Measurements from ENCODE around the gene PPM1M.

Gene PPM1M

DNA sequence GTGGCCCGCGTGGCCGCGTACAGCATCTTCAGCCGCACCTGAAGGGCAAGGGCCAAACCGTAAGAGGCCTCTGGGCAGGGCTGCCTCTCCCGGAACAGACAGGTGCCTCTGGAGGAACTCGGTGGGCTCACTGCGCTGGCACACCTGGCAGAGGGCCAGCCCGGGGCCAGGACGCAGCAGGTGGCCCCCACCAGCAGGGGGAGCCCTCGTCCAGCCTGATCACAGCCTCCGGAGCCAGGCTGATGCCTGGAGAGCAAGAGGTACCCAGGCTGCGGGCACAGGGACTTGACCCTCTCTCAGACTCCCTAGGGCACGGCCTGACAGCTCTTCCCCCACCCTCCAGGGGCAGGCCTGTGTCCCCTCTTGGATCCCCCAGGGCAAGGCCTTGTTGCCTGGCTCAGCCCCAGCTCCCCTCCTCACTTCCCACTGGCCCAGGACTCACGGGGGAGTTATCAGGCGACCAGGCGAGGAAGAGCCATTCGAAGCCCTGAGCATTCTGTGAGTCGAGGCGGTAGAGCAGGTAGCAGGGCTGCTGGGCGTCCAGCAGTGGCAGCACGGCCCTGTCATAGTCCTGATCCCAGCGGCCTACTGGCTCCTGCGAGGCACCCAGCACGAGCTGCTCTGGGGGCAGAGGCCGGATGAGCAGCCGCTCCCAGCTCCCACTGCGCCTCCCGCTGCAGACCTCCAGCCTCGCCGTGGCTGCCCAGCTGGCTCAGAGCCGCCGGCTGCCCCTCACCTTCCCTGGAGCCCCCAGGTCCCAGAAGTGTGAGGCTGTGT lies 13.9 kb upstream of the PPM1M start:
- peak; percentile 52 for DNase-seq

DNA sequence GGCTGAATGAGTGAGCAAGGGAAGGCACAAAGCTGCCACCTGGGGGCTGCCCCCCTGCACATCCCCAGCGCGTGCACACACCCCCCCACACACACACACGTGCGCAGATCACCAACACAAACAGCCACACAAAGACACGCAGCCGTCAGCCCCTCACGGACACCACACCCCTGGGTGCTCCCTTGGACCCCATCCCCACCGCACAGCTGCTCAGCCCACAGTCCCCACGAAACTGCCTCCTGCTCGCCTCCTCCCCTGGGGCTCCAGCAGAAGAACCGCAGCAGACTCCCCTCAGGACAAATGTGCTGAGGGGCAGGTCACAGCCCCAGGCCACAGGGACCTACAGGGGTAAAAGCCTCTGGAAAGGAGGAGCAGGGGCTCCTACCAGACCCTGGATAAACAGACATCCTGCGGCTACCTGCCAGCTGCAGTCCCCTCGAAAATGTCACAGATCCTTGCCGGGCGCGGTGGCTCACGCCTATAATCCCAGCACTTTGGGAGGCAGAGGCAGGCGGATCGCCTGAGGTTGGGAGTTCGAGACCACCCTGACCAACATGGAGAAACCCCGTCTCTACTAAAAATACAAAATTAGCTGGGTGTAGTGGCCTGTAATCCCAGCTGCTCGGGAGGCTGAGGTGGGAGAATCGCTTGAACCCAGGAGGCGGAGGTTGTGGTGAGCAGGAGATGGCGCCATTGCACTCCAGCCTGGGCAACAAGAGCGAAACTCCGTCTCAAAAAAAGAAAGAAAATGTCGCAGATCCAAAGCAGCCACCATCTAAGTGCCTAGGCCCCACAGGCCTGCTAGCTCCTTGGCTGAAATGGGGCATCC lies 13.1 kb upstream of the PPM1M start:
- DNase-seq: peak; percentile 1

DNA sequence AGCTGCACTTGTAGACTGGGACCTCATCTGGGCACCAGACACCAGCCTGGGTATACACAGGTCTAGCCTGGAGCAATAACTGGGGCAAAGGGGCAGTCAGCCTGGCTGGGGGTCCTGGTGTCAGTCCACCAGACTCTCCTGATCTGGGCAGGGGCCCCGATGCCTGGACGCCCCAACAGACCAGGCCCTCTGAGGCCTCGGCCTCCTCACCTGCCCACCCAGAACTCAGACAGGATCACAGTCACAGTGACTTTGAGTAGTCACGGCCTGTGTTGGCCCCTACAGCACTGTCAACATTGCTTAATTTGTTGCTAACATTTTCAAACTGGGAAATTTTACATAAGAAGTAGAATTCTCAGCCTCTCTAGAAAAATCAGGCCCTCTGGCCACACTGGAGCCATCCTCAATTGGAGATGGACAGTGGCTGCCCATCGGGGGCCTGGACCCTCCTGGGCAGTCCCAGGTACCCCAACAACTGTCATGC lies 12.4 kb upstream of the PPM1M start:
- DNase-seq: no peak

DNA sequence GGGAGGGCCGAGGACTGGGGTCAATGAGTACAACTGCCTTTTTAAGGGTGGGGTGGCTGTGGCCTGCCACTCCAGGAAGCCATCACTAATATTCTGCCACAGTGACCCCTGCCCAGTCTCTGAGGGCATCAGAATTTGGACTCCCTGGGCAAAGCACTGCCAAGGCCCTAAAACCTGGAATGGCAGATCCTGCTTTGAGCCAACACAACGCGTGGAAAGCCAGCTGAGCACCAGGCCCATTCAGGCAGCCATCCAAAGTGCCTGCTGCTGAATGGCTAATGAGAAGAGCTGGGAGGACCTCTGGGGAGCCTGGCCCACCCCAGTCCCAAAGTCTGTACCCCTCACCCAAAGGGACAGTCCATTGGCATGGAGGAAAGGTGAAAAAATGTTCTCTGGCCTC lies 11.6 kb upstream of the PPM1M start:
- DNase-seq: no peak

DNA sequence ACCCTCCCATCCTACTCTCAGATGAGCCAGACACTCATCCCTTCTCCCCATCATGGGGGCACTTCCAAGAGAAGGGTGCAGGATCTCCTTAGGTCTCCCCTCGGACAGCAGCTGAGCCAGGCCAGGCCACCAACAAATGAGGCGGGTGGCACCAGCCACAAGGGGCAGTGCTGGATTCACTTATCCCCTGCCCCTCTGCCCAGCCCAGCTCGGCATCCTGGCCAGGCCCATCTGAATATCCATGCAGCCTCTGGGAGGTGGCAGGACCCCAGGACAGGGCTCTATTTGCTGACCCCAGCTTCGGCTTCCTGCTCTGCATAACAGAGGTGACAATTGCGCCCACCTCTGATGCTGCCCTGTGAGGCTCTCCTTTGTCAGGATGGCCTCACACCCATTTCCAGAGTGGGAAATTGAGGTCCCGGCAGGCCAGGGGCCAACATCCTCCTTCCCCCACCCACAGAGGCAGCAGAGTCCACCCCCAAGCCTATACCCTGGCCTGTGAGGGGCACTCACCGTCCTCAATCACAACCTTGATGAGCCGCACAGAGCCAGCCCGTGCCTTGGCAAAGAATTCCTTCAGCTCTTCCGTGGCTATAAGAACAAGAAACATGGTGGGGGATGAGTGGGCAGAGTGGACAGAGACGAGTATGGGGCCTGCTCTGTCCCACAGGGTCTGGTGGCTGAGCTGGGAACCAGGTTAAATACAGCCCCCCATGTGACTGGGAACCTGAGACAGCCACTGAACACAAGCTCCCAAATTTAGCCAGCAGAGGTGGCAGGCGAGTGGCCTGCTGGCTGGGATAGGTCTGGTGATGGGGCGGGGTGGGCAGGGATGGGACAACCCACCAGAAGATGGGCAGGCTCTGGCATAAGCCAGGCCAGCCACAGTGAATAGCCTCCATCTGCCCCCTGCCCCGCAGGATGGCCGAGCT lies 10.8 kb upstream of the PPM1M start:
- DNase-seq: no peak

DNA sequence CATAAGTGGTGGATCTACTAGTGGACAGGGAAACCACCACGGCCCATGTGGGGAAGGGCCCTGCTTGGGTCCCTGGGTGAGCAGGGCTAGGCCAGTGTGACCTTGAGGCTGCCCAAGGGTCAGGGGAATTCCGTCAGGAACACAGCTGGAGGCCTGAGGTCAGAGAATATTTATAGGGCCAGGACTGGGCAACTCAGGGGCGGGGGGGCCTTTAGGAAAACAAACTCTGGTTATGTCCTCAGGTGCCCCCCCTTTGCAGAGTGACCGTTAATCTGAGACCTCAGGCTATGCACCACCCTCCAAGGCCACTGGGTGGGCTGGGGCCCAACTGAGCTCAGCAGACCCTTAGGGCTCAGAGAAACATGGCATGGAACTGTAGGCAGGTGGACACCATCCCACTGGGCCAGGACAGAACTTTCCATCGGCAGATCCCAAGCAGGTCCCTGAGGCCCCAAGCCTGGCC lies 9.1 kb upstream of the PPM1M start:
- DNase-seq: no peak

DNA sequence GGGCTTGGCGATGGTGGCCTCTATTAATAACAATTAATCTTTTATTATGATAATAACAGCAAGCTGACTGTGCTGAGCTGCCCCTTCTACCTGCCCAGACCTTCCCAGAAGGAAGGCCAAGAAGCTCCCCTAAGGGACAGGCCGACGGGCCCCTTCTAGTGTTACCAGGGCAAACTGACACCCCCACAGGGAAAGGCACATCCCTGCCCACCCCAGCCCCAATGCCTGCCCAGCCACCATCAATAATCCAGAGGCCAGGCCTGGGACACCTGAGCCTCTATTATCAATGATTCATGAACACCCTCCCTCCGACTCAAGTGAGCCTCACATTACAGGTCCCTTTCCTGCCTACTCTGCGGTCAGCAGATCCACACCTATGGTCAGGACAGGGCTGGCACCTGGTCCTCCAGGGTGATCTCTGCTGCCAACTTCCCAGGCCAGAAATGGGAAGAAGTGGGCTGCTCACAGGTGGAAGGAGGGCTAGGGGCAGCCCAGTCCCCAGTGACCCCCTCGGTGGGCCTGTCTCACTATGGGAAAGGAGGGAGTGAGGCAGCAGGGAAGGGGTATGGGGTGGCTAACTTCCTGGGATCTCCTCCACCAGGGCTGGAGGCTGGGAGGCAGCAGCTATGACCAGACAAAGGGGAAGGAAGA lies 8.4 kb upstream of the PPM1M start:
- DNase-seq: no peak

DNA sequence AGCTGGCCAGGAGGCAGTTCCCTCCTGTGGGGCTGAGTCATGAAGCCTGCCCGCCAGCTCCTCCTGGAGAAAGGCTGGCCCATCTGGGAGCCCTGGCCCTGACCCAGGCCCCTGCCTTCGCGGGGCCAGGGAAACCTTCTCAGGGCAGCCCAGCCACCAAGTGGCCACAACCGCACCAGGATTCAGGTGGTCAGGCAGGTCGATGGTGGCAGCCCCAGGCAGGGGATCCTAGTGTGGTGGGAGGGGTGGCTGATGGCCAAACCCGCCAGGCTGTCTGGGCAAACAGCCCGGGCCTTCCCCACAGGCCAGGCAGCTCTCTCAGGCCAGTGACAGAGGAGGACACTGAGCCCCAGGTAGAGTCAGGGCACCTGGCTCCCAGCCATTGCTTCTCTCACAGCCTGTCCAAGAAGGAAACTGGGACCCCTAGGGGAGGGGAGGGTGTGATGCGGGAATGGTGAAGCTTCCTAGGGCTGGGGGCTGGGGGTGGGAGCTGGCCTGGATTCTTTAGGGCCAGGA lies 7.8 kb upstream of the PPM1M start:
- peak; percentile 51 for DNase-seq

DNA sequence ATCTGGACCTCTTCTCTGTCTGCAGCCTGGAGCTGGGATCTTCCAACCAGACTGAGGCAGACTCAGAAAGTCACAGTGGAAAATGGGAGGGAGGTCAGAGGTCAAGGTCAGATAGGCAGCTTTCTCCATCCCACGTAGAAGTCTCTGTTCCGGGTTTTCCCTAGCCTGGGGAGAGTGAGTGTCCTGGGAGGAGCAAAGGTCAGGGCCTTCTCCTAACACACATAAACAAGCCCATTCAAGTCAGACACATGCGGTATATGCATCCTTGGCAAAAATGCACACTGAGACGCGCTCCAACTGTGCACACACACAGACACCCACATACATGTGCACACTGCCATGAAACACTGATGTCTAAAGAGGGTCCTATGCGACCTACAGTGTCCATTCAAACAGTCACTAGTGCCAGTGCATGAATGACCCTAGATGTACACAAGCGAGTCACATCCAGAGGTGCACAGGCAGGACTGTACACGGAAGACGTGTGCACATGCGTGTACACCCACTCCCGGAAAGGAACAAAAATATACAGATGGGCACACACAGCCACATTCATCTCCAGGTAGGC lies 7.3 kb upstream of the PPM1M start:
- DNase-seq: peak; percentile 29

DNA sequence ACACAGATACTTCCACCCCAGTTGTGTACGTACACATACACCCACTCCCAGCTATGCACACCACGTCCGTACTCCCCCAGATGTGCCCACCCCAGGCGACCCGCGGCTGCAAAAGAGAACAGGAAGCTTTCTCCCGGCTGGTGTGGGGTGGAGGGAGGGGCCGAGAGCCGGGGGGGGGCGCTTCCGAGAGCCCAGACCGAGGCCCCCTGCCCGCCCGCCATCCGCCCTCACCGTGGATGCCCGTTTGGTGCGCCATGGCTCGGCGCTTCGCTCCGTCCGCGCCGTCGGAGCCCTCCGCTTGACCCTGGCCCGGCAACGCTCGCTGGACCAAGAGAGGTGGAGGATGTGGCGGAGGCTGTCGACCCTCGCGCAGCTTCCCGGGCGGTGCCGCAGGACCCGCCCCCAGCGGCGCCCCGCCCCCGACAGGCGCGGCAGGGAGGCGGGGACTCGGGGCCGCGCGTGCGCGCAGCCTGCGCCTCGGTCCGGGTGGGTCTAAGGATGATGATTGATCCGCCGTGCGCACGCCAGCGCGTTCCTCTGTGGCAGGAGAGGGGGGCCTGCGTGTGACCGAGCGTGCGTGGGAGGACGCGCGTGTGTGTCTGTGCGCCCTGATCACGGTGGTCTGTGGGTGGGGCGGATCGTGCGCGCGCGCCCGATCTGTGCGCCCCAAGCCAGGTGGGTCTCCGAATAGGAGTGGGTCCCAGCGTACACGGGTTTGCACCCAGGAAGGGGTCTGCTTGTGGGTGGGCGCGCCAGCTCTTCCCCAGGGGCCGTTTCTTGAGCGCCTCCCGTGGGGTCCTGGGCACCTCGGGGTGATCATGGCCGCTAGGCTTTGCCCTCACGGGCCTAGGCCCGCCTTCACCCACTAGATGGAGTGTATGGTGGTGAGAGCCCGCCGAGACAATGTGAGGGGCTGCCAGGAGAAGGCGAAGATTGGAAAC lies 6.5 kb upstream of the PPM1M start, which contains the start of gene TWF2:
Gene TWF2, minus strand, starts transcription at position 398 of the 941 bp plus-strand sequence. Its CDS starts 142 bp downstream, at position 256.
- peak; percentile 83 for DNase-seq

DNA sequence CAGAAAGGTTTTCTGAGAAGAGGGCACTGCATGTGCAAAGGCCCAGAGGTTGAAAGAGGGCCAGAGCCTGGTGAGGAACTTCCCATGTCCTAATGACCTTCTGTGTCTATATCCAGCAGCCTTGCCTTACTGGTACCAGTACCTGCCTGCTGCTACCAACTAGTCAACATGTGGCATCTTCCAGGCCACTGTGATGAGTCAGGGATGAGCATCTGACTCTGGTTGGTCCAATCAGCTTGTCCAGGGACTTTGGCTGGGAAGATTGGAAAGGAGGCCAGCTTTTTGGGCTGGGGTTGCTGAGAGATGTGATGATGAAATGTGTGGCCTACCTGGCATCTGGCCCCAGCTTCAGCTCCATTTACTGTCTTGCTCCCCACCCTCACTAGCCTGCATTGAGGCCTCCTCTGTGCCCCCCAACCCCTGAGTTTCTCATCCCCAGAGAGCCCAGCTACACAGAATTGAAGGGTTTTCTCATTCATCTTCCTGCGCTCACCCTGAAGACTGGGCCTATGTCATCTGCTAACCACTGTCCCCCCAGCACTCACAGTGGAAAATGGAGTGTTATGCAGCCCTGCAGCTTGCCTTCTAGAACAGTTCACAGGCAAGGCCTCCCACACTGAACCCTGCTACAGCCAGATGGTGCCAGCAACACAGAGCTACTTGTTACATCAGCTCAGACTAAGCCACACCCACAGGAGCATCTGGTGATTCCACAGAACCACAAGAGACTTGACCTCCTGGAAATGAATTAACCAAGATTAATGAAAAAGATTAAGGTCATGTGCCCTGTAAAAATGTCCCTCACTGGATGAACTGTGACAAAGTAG lies 5.3 kb upstream of the PPM1M start:
- DNase-seq: peak; percentile 91

DNA sequence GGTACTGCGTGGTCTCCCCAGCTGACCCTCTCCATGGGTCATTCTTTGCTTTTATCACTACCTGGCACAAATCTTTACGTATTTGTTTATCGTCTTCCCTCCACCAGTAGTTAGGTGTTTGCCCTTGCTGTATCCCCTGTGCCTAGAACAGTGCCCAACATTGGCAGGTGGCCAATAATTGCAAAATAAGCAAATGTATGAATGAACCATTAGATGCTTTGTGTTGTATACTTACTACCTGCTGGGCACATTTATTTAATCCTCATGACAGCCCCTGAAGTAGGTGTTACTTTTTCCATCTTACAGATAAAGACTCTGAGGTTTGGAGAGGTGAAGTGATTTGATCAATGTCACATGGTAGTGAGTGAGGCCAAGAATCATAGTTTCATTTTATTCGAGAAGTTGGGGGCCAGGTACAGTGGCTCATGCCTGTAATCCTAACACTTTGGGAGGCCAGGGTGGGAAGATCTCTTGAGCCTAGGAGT lies 4.6 kb upstream of the PPM1M start:
- DNase-seq: peak; percentile 84

DNA sequence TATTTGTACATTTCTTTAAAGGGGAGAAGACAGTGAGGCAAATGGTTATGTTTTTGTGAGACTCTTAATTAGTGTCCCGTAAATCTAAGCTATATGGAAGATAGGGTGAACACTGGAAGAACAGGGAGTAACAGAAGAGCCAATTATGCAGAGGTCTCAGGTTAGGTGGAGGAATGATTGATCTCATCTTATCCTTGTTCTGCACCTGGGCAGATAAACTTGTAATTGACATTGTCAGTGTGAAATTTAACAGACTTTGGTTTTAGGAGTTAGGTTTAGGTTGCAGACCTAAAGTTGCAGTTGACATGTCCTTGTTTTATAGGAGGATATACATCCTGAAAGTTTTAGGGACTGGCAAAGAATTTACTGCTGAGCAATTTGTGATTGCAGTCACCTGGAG lies 3.5 kb upstream of the PPM1M start:
- no peak for DNase-seq

DNA sequence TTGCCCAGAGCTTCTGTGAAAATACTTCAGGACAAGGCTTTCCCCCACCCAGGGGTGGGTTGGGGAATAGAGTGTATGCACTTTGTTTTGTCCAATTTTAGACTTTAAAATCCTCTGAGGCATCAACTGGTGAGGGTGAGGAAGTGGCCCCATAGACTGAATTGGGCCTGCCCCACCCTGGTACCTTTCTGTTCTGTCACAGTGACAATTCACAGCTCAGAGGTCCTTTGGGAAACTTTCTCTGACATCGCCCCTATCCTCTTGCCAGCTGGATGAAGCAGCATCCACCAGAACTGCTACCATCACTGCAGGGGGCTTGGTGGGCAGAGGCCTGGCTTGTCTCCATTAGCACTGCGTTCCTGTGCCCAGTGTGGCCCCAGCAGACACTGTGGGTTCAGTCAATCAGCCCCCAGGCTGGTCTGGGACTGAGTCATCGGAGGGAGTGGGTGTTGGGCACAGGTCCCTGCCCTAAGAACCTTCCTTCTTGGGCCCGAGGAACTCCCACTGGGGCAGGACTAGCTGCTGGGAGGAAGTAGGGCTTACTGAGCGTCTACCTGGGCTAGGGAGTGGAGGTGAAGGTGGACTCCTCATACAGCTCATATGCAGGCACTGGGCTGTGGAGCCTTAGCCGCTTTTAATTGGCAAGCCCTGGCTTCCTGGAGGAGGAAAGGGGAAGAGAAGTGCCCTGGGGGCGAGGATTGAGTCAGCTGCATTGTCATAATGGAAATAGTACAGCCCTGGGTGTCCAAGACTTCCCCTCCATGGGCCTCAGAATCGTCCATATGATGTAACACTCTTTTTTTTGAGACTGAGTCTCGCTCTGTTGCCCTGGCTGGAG lies 1.5 kb upstream of the PPM1M start:
- DNase-seq: peak; percentile 75

DNA sequence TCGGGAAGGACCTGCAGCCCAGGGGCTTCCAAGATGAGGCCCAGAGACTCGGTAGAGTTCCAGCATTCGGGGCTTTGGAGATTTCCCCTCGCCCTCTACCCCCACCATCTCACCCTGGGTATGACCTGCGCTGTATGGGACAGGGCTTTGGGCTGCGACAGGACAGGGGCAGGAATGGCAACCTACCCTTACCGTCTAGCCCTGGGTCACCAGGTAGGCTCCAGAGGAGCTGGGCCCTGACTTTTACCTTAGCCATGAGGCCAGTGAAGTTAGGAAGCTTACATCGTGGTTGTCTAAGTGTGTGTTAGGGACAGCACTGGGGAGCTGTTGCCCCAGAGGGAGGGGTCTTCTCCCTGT lies 683 bp downstream of the PPM1M start:
- no peak for DNase-seq

DNA sequence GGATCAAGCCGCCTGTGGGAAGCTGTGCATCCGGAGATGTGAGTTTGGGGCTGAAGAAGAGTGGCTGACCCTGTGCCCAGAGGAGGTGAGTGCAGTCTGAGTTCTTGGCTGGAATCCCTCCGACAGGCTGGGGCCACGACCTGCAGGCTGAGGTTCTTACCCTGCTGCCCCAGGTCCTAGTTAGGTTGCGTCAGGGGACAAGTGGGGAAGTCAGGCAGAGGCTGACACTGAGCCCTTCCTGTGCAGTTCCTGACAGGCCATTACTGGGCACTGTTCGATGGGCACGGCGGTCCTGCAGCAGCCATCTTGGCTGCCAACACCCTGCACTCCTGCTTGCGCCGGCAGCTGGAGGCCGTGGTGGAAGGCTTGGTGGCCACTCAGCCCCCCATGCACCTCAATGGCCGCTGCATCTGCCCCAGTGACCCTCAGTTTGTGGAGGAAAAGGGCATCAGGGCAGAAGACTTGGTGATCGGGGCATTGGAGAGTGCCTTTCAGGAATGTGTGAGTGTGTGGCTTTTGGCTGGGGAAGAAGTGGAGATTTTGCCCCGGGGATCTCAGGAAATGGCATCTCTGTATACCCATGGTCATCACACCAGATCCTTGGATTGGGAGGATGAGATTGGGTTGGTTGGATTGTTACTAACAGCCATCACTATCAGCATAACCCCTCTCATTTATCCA lies 1.3 kb downstream of the PPM1M start:
- DNase-seq: no peak

DNA sequence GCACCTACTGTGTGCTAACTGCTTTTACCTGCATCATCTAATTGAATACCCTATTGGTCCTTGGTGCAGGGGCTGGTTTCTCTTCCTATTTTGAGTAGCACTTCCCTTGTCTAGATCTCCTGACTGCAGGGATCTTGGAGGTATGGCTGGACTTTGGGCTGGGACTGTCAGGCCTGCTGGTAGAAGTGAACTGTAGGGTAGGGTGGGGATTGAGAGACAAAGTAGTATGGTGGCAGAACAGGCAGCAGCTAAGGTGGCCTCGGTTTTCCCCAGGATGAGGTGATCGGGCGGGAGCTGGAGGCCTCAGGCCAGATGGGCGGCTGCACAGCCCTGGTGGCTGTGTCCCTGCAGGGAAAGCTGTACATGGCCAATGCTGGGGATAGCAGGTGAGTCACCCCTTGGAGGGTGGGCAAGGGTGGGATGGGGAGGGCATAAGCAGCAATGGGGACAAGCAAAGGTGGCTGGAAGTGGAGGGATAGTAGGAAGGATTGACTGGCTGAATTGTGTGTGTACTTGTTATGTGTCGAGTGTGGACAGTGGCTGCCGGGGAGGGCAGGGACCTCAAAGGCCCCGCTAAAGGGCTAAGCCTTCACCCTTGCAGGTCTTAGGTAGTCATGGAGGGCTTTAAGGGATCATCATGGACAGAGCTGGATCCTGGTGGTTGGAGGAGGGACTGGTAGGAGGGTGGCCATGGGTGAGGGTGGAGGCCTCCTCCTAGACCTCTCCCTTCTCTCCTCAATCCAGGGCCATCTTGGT lies 2.0 kb downstream of the PPM1M start:
- no peak for DNase-seq

Data from NCI-H69 (cell line).